Memory B cell (primary cell): Measurements from ENCODE around the gene CD63.

ENCODE experiments used
- ATAC-seq: fragments of 150-1000 bp; cut with Tn5 transposase; 2 replicates; pipeline ENCODE4 v1.10.0; 2021; ENCODE audit warnings: low read depth, mild to moderate bottlenecking, moderate library complexity
- DNase-seq, 2 donors: peaks; one replicate each; pipeline ENCODE4 v3.0.0; 2022; ENCODE audit warnings: low spot score in 2 of 2
- H3K27ac Mint-ChIP-seq: one replicate; pipeline ENCODE4 v1.8.0; 2022; ENCODE audit warnings: mild to moderate bottlenecking, moderate library complexity, mixed read lengths
- H3K27me3 Mint-ChIP-seq: one replicate; pipeline ENCODE4 v1.8.0; 2022; ENCODE audit warnings: mixed read lengths
- H3K36me3 Mint-ChIP-seq: one replicate; pipeline ENCODE4 v1.8.0; 2022; ENCODE audit warnings: mild to moderate bottlenecking, mixed read lengths
- H3K4me1 Mint-ChIP-seq: one replicate; pipeline ENCODE4 v1.8.0; 2022; ENCODE audit warnings: mixed read lengths
- H3K4me3 Mint-ChIP-seq: one replicate; pipeline ENCODE4 v1.8.0; 2022; ENCODE audit warnings: mild to moderate bottlenecking, moderate library complexity, mixed read lengths
- H3K9me3 Mint-ChIP-seq: one replicate; pipeline ENCODE4 v1.8.0; 2022; ENCODE audit warnings: mixed read lengths

CD63 gene

DNA sequence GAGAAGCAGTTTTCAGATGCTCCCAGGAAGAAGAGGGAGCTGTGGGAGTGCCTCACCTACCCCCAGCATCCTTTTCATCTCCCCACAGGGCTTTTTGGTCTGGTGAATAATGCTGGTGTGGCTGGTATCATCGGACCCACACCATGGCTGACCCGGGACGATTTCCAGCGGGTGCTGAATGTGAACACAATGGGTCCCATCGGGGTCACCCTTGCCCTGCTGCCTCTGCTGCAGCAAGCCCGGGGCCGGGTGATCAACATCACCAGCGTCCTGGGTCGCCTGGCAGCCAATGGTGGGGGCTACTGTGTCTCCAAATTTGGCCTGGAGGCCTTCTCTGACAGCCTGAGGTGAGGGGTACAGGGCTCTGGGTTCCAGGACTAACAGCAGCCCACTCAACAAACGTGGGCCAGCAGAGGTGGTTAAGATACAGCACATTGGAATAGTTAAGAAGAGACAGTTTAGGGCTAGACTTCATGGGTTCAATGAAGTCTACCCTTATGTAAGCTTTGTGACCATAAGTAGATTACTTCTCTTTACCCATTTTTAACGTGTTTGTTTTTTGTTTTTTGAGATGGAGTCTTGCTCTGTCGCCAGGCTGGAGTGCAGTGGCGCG, 7.1 kb downstream of the CD63 start:
- no peaks in the 10 kb centered on the region for H3K27me3 Mint-ChIP-seq

DNA sequence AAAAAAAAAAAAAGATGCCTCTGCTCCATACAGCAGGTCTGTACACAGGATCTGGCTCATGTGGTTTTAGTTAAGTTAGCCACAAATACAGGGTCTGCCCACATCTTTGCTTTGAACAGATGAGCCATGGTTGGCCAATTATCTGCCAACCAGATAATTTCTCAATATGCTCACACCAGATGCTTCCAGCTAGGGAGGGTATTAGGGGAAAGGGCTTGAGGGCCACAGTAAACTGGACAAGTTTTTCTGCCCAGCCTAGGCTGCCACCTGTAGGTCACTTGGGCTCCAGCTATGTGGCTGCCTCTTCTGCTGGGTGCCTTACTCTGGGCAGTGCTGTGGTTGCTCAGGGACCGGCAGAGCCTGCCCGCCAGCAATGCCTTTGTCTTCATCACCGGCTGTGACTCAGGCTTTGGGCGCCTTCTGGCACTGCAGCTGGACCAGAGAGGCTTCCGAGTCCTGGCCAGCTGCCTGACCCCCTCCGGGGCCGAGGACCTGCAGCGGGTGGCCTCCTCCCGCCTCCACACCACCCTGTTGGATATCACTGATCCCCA, 7.8 kb downstream of the CD63 start:
- Mint-ChIP-seq H3K4me3 (no peak overlapping the region), H3K27ac (no peak overlapping the region), H3K4me1 (peaks cover 28% of the 10 kb centered on the region), H3K27me3 (no peaks in the 10 kb centered on the region), H3K9me3 (no peaks in the 10 kb centered on the region), H3K36me3 (no peaks in the 10 kb centered on the region)
- DNase-seq (no peak), ATAC-seq (no peak)

More for the DNA sequence above, 7.1 kb downstream of the CD63 start:
- no peaks in the 10 kb centered on the region for H3K36me3 Mint-ChIP-seq
- H3K4me3 Mint-ChIP-seq = no peak overlapping the region
- no peak for ATAC-seq
- H3K27ac Mint-ChIP-seq = no peak overlapping the region
- H3K4me1 Mint-ChIP-seq = peaks cover 28% of the 10 kb centered on the region
- no peaks in the 10 kb centered on the region for H3K9me3 Mint-ChIP-seq
- DNase-seq = no peak

DNA sequence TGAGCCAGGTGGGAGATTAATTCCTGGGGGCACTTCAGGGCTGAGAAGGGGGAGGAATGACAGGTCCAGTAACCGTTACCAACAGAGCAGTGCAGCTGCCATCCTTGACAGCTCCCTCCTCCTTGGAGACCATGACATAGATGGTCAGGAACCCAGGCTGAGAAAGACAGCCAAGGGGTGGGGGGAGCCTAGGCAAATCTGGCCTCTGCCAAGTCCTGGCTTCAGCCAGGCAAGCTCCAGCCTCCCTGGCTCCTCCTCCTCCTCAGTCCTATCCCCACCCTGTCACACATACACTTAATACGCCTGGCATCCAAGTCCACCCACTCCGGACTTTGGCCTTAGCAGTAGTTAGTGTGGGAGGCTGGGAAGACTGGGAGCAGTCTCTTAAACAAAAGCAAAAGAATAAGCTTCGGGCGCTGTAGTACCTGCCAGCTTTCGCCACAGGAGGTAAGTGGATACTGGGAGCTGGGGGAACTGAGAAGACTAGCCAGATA, 8.7 kb downstream of the CD63 start, which contains the start of gene RDH5:
RDH5 (plus strand) TSS at position 323 of the 494 bp plus-strand sequence. CDS start 792 bp downstream, outside the sequence.
- no peak within 1 kb of the TSS for H3K4me3 Mint-ChIP-seq
- no peaks in the 10 kb centered on the region for H3K27me3 Mint-ChIP-seq
- DNase-seq (no peak), ATAC-seq (no peak)
- H3K4me1 Mint-ChIP-seq = peaks cover 35% of the 10 kb centered on the region
- no peak within 1 kb of the TSS for H3K27ac Mint-ChIP-seq
- no peaks in the 10 kb centered on the region for H3K36me3 Mint-ChIP-seq
- no peaks in the 10 kb centered on the region for H3K9me3 Mint-ChIP-seq

DNA sequence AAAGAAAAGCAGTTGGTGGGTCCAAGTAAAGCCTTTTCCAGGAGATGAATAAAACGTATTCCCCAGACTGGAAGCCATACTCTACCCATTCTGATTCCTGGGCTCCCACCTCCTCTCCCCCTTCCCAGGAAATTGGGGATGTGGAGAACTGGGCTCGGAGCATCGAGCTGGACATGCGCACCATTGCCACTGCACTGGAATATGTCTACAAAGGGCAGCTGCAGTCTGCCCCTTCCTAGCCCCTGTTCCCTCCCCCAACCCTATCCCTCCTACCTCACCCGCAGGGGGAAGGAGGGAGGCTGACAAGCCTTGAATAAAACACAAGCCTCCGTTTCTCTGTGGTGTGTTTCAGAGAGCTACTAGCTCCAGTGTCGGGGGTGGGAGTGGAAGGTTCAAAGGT, 9.4 kb downstream of the CD63 start:
- Mint-ChIP-seq H3K27ac (no peak overlapping the region), H3K36me3 (no peaks in the 10 kb centered on the region), H3K9me3 (no peaks in the 10 kb centered on the region), H3K27me3 (no peaks in the 10 kb centered on the region), H3K4me1 (peaks cover 32% of the 10 kb centered on the region), H3K4me3 (no peak overlapping the region)
- DNase-seq (no peak), ATAC-seq (no peak)

GRCh38 chr12:55718624-55719275, 10.1 kb downstream of the CD63 start:
- no peaks in the 10 kb centered on the region for H3K27me3 Mint-ChIP-seq
- DNase-seq (no peak), ATAC-seq (no peak)
- no peak overlapping the region for H3K27ac Mint-ChIP-seq
- H3K4me1 Mint-ChIP-seq = peaks cover 30% of the 10 kb centered on the region
- H3K4me3 Mint-ChIP-seq = no peak overlapping the region
- H3K36me3 Mint-ChIP-seq = no peaks in the 10 kb centered on the region
- no peaks in the 10 kb centered on the region for H3K9me3 Mint-ChIP-seq

- no peak overlapping the region for H3K4me3 Mint-ChIP-seq
- no peak overlapping the region for H3K27ac Mint-ChIP-seq
- ATAC-seq = no peak
- no peaks in the 10 kb centered on the region for H3K27me3 Mint-ChIP-seq
- H3K36me3 Mint-ChIP-seq = no peaks in the 10 kb centered on the region
- DNase-seq = no peak
- H3K9me3 Mint-ChIP-seq = no peaks in the 10 kb centered on the region
- peaks cover 27% of the 10 kb centered on the region for H3K4me1 Mint-ChIP-seq
These were observed 10.8 kb downstream of the CD63 start for GRCh38 chr12:55718015-55718414.

DNA sequence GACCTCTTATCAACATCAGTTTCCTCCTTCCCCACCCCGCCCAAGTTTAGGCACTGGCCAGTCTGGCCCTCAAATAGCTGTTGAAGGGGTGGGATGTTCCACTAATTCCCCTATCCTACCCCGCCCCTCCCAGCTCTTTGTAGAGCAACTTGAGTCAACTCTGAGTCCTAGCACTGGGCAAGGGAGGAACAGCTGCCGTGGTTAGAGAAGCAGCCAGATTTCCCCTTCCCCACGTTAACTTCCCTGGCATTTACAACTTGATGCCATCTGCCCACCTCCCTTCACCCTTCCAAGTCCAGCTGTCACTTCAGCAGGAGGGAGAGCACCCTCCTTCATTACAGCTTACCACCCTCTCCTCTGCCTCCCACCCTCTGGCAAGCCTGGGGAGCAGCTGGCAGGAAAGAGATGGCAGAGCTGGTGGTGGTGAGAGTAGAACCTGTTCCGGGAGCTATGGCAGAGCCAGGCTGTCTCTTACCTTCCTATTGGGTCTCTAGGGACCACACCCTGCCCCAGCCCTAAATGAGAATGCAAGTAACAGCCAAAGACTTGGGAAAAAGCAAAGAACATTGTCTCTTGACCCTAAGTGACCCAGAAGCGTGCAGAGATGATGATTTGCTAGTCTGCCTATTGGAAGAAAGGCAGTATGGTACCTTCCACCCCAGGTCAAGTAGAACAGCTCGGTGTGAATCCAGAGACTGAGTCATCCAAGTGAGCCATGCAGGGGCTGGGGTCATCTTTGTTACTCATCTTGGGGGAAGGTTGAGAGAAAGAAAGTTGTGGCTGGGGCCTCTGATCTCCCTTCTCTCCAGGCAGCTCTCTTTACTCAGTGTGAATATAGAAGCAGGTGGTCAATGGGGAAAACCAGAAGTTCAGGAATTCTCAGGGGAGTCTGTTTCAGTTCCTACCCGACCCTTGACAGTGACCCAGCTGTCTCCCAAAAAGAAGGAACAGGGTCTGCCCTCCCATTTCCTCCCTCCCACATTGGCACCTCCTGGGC, 11.5 kb downstream of the CD63 start:
- peak overlapping the region; percentile 92 for H3K4me3 Mint-ChIP-seq

GRCh38 chr12:55716582-55716957, 12.2 kb downstream of the CD63 start:
- Mint-ChIP-seq H3K4me1 (peaks cover 27% of the 10 kb centered on the region), H3K4me3 (peak overlapping the region; percentile 92), H3K27ac (peak overlapping the region; percentile 91), H3K27me3 (no peaks in the 10 kb centered on the region), H3K9me3 (no peaks in the 10 kb centered on the region), H3K36me3 (no peaks in the 10 kb centered on the region)
- no peak for ATAC-seq
- no peak for DNase-seq

More for the DNA sequence above, 11.5 kb downstream of the CD63 start:
- Mint-ChIP-seq H3K4me1 (peaks cover 27% of the 10 kb centered on the region), H3K27me3 (no peaks in the 10 kb centered on the region), H3K9me3 (no peaks in the 10 kb centered on the region), H3K36me3 (no peaks in the 10 kb centered on the region), H3K27ac (peak overlapping the region; percentile 91)
- no peak for DNase-seq
- ATAC-seq = no peak

DNA sequence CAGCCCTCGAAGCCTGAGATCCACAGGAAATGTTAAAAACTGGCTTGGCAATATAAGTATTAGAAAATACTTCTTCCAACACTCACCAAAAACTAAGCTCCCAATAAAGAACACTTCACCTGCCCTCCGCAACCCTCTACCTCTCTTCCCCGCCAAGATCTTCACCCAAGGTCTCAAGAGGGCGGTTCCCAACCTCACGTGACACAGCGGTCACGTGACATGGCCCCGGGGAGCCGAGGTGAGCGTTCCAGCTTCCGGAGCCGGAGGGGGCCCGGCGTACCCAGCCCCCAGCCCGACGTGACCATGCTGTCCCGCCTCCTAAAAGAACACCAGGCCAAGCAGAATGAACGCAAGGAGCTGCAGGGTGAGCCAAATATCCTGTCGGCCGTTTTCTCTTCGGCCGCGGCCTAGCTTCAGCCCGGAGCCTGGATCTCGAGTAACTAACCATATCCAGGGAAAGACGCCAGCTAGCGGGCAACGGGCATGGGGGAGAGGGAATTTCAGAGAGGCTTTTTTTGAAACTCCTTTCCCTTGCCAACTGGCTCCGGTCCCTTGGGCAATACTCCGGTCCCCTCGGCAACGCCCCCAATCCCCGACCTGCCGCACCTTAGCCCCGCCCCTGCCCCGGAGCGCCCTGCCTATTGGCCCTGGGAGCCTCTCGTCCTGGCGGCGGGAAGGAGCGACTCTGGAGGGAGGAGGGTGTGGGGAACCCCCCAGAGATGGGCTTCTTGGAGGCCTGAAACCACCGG, 12.8 kb downstream of the CD63 start, which contains the start of gene BLOC1S1:
BLOC1S1 (plus strand) TSS at position 214 of the 749 bp plus-strand sequence; CDS start at position 220, 6 bp downstream.
- ATAC-seq = peak; percentile 90
- H3K27ac Mint-ChIP-seq = peak within 1 kb of the TSS; percentile 91
- H3K9me3 Mint-ChIP-seq = no peaks in the 10 kb centered on the region
- H3K4me1 Mint-ChIP-seq = peaks cover 27% of the 10 kb centered on the region
- peak within 1 kb of the TSS; percentile 92 for H3K4me3 Mint-ChIP-seq
- no peaks in the 10 kb centered on the region for H3K36me3 Mint-ChIP-seq
- H3K27me3 Mint-ChIP-seq = no peaks in the 10 kb centered on the region
- DNase-seq = peak; percentile 86 to 87

DNA sequence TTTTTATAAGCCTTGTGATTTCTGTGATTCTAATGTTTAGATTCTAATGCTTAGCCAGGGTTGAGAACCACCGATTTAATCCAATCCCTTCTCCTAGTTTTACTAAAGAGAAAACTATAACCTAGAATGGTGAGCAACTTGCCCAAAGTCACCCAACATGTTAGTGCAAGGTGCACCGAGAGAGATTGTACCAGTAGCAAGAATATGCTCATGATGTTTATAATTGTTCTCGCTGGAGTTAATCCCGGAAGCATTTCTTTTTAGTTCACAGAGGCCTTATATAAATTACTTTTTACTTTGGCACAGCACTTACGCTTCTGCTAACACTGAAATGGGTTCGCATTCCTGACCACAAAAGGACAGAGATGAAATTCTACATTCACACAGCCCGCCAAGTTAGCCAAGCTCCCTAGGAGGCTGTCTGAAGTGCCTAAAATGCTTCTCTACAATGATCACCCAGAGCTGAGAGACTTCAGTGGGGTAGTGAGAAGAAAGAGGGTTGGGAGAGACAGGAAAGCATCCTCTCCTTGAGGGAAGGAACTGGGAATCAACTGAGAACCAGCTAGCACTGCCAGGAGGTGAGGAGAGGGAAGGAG, 13.5 kb downstream of the CD63 start:
- Mint-ChIP-seq H3K27ac (peak overlapping the region; percentile 91), H3K4me3 (peak overlapping the region; percentile 92), H3K36me3 (no peaks in the 10 kb centered on the region), H3K9me3 (no peaks in the 10 kb centered on the region), H3K4me1 (peaks cover 27% of the 10 kb centered on the region), H3K27me3 (no peaks in the 10 kb centered on the region)
- ATAC-seq = no peak
- DNase-seq = no peak

- H3K27ac Mint-ChIP-seq = no peak overlapping the region
- H3K4me3 Mint-ChIP-seq = no peak overlapping the region
- H3K27me3 Mint-ChIP-seq = peaks cover 1% of the 10 kb centered on the region
- H3K4me1 Mint-ChIP-seq = peaks cover 31% of the 10 kb centered on the region
- no peaks in the 10 kb centered on the region for H3K9me3 Mint-ChIP-seq
- DNase-seq (no peak), ATAC-seq (no peak)
- H3K36me3 Mint-ChIP-seq = no peaks in the 10 kb centered on the region
These were observed 15.1 kb downstream of the CD63 start for GRCh38 chr12:55713721-55714120.

DNA sequence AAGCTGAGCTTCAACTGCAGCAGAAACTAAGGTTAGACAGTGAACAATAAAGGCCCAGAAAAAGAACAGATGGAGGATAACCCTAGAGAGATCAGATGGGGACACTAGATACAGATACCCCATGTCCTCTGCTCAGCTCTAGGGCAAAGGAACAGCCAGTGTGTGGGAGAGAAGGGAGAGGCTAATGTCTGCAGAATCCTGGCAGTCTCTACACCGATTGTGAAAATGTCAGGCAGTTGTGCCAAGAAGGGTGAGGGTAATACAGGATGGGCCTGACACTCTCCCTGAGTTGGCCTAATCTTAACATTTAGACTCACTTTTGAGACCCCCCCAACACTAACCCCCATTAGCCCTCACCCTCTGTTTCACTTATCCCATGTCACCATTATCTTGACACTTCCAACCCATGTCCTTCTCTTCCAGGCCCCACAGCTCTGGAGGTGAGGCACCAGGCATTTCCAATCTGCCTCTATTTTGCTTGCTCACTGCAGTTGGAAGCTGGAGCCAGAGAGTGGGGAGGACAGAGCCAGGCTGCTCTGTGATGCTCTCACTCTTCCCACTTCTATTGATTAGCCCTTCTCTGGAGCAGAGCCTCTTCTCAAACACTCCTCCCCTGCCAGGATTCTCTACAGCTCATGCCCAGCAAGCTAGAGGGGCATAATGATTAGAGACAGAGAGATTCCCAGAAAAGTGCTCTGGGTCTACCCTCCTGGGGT, 16.0 kb downstream of the CD63 start:
- Mint-ChIP-seq H3K27me3 (peaks cover 7% of the 10 kb centered on the region), H3K27ac (no peak overlapping the region), H3K9me3 (no peaks in the 10 kb centered on the region), H3K4me1 (peaks cover 29% of the 10 kb centered on the region), H3K36me3 (no peaks in the 10 kb centered on the region), H3K4me3 (no peak overlapping the region)
- DNase-seq = no peak
- no peak for ATAC-seq
